ENCODE data around the gene GPS2. TPM values are rescaled to one million over a fixed set of nuclear protein-coding genes. Genes with fewer than 3 reads are reported as not detected.
A peak's percentile ranks its signal among the peaks of the same experiment; 100 is the strongest.

The GPS2 gene
- total and polyA plus RNA-seq, 10 of the 15 experiments (the other 5 are each of a cell fraction or from before 2014, with no cell fraction given), result 10.2 to 96.4 (median 42.5) TPM

- peaks cover 54% of the 10 kb centered on the region for H3K79me2 ChIP-seq (ENCODE audit: control insufficient read depth, insufficient read depth, low read length)
- peak overlapping the region; percentile 100; the same call in 1 of the 2 replicates for H3K9ac ChIP-seq (ENCODE audit: control insufficient read depth, insufficient read depth, low read length)
- H4K20me1 ChIP-seq (ENCODE audit: control insufficient read depth, insufficient read depth), result peaks cover 21% of the 10 kb centered on the region
- intact Hi-C loops (cut with micrococcal nuclease; ENCODE audit: unreplicated experiment) (loop anchor here (5.0 to 10.0 kb wide), 2 partner anchors 67 to 375 kb away; partner anchors contain the start of genes GABARAP, TP53 and WRAP53), in situ Hi-C loops (cut with MboI) (no loop called here)
- no peaks in the 10 kb centered on the region for H3K9me3 ChIP-seq (replicated peaks; ENCODE audit: control insufficient read depth, insufficient read depth, low read length)
- H3K4me1 ChIP-seq (ENCODE audit: control insufficient read depth, insufficient read depth, low read length), result peaks cover 21% of the 10 kb centered on the region
- 68% methylated on average over 12 of the region's 12 CpGs for WGBS (ENCODE audit: insufficient coverage, insufficient replicate concordance, low lambda C conversion rate, missing lambda C conversion rate)
- RAD21 ChIA-PET (ENCODE audit: unreplicated experiment), result interaction anchor here (1.3 to 1.5 kb wide), 2 partner anchors 27 to 90 kb away, joined by 4 to 5 read pairs; partner anchors contain the start of genes ACADVL, ACAP1 and DLG4
- SMC1A ChIA-PET (ENCODE audit: uncharacterized antibody, unreplicated experiment), result interaction anchor here (0.7 to 1.2 kb wide), 2 partner anchors 20 to 41 kb away, joined by 3 read pairs; no protein-coding TSS in a partner anchor
- POLR2A ChIA-PET, result interaction anchor here (0.6 to 2.6 kb wide), 6 partner anchors 20 to 174 kb away, joined by 3 to 13 read pairs (median 6); partner anchors contain the start of genes ACAP1 and DVL2
- FAIRE-seq, result no peak
- TF ChIP-seq KAT2A (conservative IDR thresholded peaks at IDR 0.05; ENCODE audit: control insufficient read depth, low read depth, low read length) (no peak), ZBTB33 (IDR thresholded peaks at IDR 0.05) (no peak), CTCF (IDR thresholded peaks at IDR 0.05 in 2 of 3, conservative IDR thresholded peaks at IDR 0.05 in 1 of 3; ENCODE audit: control insufficient read depth in 2 of 3, extremely low read depth in 1 of 3, insufficient read depth in 1 of 3, low read depth in 3 of 3, low read length in 3 of 3) (no peak), POLR2AphosphoS5 (IDR thresholded peaks at IDR 0.05; ENCODE audit: low read length) (peak; percentile 74), NR2C2 (IDR thresholded peaks at IDR 0.05; ENCODE audit: borderline replicate concordance, control insufficient read depth, insufficient read length, low read depth) (no peak), MYC (IDR thresholded peaks at IDR 0.05; ENCODE audit: insufficient read depth, insufficient read length, insufficient replicate concordance, low read length, severe bottlenecking) (no peak), POLR2A (IDR thresholded peaks at IDR 0.05; ENCODE audit: low read depth, low read length) (no peak)
- no peaks in the 10 kb centered on the region for H3K27me3 ChIP-seq (replicated peaks in 1 of 2; ENCODE audit: control insufficient read depth in 2 of 2, insufficient read depth in 2 of 2, low read length in 1 of 2)
- CTCF ChIA-PET, result interaction anchor here (1.2 to 2.1 kb wide), 3 partner anchors 20 to 41 kb away, joined by 3 to 6 read pairs (median 5); partner anchors contain the start of genes ACAP1 and NEURL4
- H2AFZ ChIP-seq (ENCODE audit: control insufficient read depth, low read depth, low read length), result no peak overlapping the region
- no TSS peak for BruUV-seq (replicated peaks)
- peak overlapping the region; percentile 93 for H3K4me2 ChIP-seq (ENCODE audit: control insufficient read depth, insufficient read depth)
- H3K36me3 ChIP-seq (ENCODE audit: control insufficient read depth in 2 of 2, insufficient read depth in 2 of 2, low read length in 1 of 2), result peaks cover 23 to 35% of the 10 kb centered on the region in 2 experiments
- peak overlapping the region; percentile 99 for H3K4me3 ChIP-seq
- no peak for DNase-seq (ENCODE audit: low read depth, low spot score)
- peak overlapping the region; percentile 99 for H3K27ac ChIP-seq (ENCODE audit: control insufficient read depth, insufficient read depth)
- ATAC-seq, result no peak
These were observed 5.5 kb downstream of the GPS2 start for GRCh38 chr17:7309628-7310027.

All from GM12878 (cell line).